Astrocyte of the spinal cord (primary cell): ENCODE results near the gene STX7.

Experiments
- DNase-seq: peaks from one replicate; pipeline ENCODE4 v3.0.0; 2011; ENCODE audit warnings: low read depth, low spot score
- H3K4me3 ChIP-seq: 2 replicates; pipeline ENCODE4 v1.5.1; 2011; ENCODE audit warnings: low read depth, mild to moderate bottlenecking, low read length, moderate library complexity
- CTCF ChIP-seq: IDR thresholded peaks from 2 replicates; pipeline ENCODE4 v1.5.1; 2012; ENCODE audit warnings: low read depth, mild to moderate bottlenecking, low read length, inconsistent platforms
- in situ Hi-C: cut with HindIII; loops from 2 replicates; pipeline ENCODE4 v1.10.0; 2017; ENCODE audit warnings: low sequenced_read_pairs

The STX7 gene

DNA sequence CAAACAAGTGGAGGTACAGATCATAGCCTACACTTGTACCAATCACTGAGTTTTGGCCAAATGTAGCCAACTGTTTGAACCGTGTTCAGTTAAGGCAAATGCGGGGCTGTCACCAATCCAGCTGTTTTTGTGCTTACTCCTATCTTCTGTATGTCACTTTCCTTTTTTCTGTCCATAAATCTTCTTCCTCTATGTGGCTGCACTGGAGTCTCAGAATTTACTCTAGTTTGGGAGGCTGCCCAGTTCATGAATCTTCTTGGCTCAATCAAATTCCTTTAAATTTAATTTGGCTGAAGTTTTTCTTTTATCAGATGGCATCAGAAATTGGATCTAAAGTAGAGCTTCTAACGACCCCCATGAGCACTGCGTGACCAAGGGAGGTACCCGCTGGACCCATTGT lies 11.7 kb upstream of the STX7 start:
- DNase-seq = no peak
- H3K4me3 ChIP-seq = no peak overlapping the region
- in situ Hi-C loops = no loop called here
- no peak for TF ChIP-seq CTCF

DNA sequence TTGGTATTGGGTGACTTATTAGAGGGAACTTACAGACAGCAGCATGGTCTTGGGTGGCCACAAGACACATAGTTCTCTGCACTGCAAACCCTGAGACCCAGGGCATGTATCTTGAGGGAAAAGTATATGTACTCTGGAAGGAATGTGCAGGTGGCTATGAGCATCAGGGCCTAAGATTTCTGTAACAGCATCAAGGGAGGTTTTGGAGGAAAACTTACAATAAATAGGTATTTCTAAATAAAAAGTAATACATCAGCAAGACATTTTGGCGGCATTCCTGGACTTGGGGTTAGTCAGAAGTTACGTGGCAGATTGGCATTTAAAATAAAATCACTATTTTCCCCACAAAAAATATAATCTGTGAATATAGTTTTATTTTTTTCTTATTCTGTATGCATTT lies 8.0 kb upstream of the STX7 start:
- DNase-seq = peak; percentile 35
- TF ChIP-seq CTCF = no peak
- H3K4me3 ChIP-seq = no peak overlapping the region
- in situ Hi-C loops = no loop called here

- TF ChIP-seq CTCF = no peak
- no peak for DNase-seq
- H3K4me3 ChIP-seq = no peak overlapping the region
- in situ Hi-C loops = no loop called here
Measured at GRCh38 chr6:132515386-132515785, 2.5 kb upstream of the STX7 start.

GRCh38 chr6:132513831-132514545 lies 1.1 kb upstream of the STX7 start:
- in situ Hi-C loops = no loop called here
- H3K4me3 ChIP-seq = no peak overlapping the region
- DNase-seq = no peak
- TF ChIP-seq CTCF = no peak

DNA sequence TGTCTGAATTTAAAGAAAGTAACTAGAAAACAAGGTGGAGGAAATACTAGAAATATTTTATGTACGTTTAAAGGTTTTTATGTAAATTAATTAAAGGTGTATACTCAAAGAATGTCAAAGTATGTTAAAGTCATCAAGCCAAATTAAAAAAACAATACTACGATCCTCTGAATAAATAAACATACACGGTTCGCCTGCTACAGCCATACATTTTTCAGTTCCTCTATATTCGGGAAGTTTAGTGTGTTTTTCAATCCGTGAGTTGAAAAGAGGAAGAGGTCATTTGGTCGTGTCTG lies 626 bp downstream of the STX7 start:
- H3K4me3 ChIP-seq = peak overlapping the region; percentile 82
- no peak for DNase-seq

DNA sequence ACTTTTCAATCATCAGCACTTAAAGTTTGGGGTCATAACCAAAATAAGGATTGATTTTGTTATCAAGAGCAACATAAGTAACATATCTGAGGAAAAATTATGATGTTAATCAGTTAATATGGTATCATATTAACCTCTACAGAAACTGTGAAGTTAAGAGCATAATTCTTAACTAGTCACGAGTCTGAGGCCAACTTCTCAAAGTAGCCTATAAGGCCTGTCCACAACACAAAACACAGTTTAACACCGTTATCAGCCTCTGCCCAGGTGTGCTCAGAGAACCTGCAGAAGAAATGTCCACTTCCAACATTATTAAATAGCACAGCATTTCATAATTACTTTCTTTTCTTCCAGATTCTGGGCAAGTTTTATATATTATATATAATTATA lies 1.1 kb downstream of the STX7 start:
- no peak for TF ChIP-seq CTCF
- in situ Hi-C loops = no loop called here
- H3K4me3 ChIP-seq = peak overlapping the region; percentile 82
- no peak for DNase-seq

More for the DNA sequence above, 626 bp downstream of the STX7 start:
- TF ChIP-seq CTCF = no peak
- in situ Hi-C loops = no loop called here
